CD4-positive, alpha-beta T cell treated with Interleukin-6 at 100 ng/mL for 8 hours (primary cell): Measurements from ENCODE around the gene TUBGCP5.

Experiments
- DNase-seq: peaks from one replicate; pipeline ENCODE4 v3.0.0-alpha.2; 2020; ENCODE audit warnings: mixed read lengths, low spot score

Gene TUBGCP5

GRCh38 chr15:22978691-22979237 lies 60.6 kb downstream of the TUBGCP5 start:
- DNase-seq = no peak

- DNase-seq = no peak
Measured at GRCh38 chr15:22974745-22975144, 64.6 kb downstream of the TUBGCP5 start.

GRCh38 chr15:22973987-22974386 lies 65.4 kb downstream of the TUBGCP5 start:
- DNase-seq = no peak

GRCh38 chr15:22973286-22973685 lies 66.1 kb downstream of the TUBGCP5 start:
- DNase-seq = no peak

GRCh38 chr15:22969489-22969888 lies 69.9 kb downstream of the TUBGCP5 start:
- DNase-seq = no peak

GRCh38 chr15:22968366-22968765 lies 71.0 kb downstream of the TUBGCP5 start:
- no peak for DNase-seq

GRCh38 chr15:22967084-22967770 lies 72.1 kb downstream of the TUBGCP5 start:
- DNase-seq = no peak

- no peak for DNase-seq
Measured at GRCh38 chr15:22966321-22967083, 72.9 kb downstream of the TUBGCP5 start.

- DNase-seq = no peak
Measured at GRCh38 chr15:22963641-22964040, 75.7 kb downstream of the TUBGCP5 start.

- no peak for DNase-seq
Measured at GRCh38 chr15:22962611-22963010, 76.8 kb downstream of the TUBGCP5 start.

GRCh38 chr15:22961762-22962161 lies 77.6 kb downstream of the TUBGCP5 start:
- DNase-seq = no peak

GRCh38 chr15:22960556-22960955 lies 78.8 kb downstream of the TUBGCP5 start:
- DNase-seq = no peak

- DNase-seq = no peak
Measured at GRCh38 chr15:22960126-22960525, 79.2 kb downstream of the TUBGCP5 start.

- no peak for DNase-seq
Measured at GRCh38 chr15:22959321-22960101, 79.9 kb downstream of the TUBGCP5 start.

- no peak for DNase-seq
Measured at GRCh38 chr15:22958487-22959280, 80.7 kb downstream of the TUBGCP5 start.

- no peak for DNase-seq
Measured at GRCh38 chr15:22956978-22957260, 82.5 kb downstream of the TUBGCP5 start.

- no peak for DNase-seq
Measured at GRCh38 chr15:22956257-22956977, 83.0 kb downstream of the TUBGCP5 start.

- no peak for DNase-seq
Measured at GRCh38 chr15:22955544-22956119, 83.7 kb downstream of the TUBGCP5 start.

GRCh38 chr15:22954798-22955543 lies 84.4 kb downstream of the TUBGCP5 start:
- DNase-seq = no peak

GRCh38 chr15:22954326-22954725 lies 85.0 kb downstream of the TUBGCP5 start:
- no peak for DNase-seq
